Activated CD4-positive, CD25-positive, alpha-beta regulatory T cell treated with anti-CD3 and anti-CD28 coated beads, Interleukin-2, amount 50 U/mL, for 24 hours (primary cell): ENCODE data around the gene USP12.
A peak's percentile ranks its signal among the peaks of the same experiment; 100 is the strongest.
"Not testable (repeated sequence)": the region's sequence is repeated elsewhere in the genome, so short reads cannot be mapped to it uniquely, and the experiment has no call there.

Experiments
- ATAC-seq, 2 donors: fragments of 150-1000 bp; cut with Tn5 transposase; one replicate each; pipeline ENCODE4 v1.10.0; 2021; ENCODE audit warnings: mild to moderate bottlenecking in 1 of 2, moderate library complexity in 1 of 2

USP12 gene

DNA sequence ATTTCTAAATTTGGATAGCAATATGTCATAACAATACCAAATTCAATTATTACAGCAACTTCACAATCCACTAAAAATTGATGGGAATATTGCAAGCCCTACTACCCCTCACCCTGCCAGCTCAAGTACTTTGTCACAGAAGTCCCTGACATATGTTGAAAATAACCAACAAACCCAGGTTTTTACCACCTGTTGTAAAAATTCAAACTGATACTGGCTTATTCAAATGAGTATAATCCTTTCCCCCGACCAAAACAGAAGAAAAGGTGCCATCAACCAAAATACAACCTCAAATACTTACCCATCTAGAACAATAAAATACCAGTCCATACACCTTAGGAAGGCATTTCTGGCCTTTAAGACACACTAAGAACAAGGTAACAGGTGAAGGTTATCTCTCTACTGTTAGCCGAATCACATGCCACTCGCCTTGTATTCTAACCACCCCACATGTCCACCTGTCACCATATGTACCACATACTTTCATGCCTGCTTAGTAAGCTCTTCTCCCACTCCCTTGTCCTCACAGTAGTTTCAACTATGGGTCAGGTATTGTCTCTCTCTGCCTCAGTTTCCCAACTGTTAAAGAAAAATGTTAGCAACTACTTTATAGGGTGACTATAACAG, 53.1 kb downstream of the USP12 start:
- peak; percentile 25 to 58 for ATAC-seq

DNA sequence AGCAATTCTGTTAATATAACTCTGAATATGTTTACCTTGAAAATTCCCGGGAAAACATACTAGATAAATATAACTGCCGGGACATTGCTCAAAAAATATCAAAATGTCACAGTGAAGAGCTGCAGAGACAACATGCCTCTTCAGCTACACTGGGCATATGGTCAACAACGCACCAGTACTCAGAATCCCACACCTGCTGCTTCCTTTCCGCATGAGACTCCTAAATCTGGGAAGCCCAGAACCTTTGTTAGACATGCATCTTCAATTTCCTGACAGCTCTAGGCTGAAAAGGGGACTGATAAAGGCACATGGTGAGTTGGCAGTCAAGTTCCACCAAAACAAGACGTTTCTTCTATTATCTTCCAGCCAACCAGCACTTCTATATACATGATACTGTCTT, 53.7 kb downstream of the USP12 start:
- ATAC-seq: no peak

DNA sequence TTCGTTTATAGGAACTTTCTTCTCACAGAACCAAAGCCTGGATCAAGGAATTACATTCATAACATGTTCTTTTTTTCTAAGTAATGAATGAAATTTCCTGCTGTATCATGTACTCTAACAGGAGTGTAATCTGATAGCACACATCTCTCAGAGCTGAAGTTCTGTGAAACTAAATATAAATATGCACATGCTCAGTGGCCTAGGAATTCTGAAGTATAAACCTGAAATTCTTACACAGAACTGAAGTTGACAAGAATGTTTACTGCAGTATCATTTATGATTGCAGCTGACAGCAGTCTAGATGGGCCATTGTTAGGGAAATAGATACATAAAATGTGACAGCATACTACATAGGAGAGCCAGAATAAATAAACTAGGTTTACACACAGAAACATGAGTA, 54.5 kb downstream of the USP12 start:
- ATAC-seq: no peak

DNA sequence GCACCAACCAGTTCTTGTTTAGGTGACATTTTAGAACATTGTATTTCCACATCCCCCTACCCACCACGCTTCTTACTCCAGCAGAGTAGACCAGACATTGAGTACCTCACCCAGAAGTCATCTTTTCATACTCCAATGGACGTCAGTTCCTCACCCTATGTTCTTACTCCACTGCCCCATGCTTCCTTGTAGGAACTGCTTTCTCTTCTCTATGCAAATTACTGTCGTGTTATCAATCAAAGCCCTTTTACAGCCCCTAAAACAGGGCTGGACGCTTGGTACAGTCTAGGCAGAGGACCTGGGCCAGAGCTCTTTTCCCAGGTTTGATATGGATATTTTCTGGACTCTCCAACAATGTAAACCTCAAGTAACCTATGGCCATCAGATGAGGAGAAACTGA, 58.2 kb downstream of the USP12 start:
- no peak for ATAC-seq

DNA sequence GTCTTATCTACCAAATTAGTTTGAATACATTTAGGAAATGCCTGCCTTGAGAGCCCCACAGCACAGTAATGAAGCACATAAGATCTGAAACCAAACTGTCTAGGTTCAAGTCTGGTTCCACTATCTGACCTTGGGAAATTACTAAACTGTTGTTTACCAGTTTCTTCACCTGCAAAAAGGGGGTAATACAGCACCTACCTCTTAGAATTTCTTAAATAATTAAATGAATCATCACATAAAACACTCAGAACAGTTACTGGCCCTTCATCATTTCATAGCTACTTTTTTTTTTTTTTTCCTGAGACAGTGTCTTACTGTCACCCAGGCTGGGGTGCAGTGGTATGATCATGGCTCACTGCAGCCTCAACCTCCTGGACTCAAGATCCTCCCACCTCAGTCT, 59.6 kb downstream of the USP12 start:
- peak; percentile 89 to 91 for ATAC-seq

DNA sequence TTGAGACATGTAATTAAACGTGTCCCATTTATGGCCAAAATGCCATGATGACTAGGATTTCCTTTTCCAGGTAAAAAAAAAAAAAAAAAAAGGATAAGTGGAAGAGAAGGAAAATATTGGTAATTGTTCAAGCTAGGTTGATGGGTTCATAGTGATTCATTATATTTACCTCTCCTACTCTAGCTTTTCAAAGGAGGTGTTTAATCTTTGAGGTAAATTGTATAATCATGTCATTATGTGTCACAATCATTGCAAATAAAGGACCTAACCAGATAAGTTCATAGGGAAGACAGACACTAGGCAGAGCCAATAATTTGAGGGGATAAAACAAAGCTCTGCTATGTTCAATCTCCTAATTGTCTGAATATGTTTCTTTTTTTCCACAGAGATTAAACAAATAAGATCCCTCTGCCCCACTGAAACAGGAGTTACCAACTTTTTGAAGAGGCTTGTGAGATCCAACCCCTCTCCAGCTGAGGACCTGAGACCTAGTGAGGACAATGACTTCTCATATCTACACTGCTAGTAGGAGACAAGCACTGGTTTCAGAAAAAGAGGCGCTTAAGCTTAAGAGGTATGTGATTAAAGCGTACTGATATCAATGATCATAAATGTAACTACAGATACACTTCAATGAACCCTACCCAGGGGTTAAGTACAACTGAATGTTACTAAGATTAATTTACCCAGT, 61.4 kb downstream of the USP12 start:
- no peak for ATAC-seq

DNA sequence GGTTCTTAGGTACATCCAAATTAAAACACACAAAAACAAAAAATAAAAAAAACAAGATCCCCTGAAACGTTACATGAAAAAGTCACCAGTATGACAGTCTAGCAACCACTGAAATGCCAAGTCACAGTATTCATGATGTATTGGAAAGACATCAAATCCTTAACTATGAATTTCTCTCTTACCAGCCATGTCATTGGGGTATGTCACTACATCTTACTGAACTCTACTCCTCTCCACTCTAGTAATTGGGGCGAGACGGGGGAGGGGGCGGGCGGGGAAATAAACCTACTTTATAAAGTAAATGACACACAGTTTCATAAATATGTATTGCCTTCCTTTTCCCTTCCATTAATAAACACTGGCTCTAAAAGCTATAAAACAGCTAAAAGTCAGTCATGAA, 65.5 kb downstream of the USP12 start:
- ATAC-seq: no peak

DNA sequence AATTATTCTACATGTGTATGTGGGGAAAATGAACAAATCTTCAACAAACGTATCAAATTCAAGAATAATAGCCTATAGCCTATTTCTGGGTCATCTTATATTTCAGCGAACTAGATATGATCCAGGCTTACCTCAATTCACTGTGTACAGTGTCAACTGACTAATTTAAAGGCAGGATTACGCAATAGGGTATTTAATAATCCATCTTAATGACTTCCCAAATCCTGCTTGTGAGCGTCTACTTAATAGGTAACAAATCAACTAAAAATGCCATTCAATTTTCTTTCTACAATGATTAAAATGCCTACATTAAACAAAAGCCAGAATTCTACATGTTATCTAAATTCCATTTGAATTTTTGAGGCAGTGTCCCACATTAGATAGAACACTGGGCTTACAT, 67.0 kb downstream of the USP12 start:
- ATAC-seq: no peak

DNA sequence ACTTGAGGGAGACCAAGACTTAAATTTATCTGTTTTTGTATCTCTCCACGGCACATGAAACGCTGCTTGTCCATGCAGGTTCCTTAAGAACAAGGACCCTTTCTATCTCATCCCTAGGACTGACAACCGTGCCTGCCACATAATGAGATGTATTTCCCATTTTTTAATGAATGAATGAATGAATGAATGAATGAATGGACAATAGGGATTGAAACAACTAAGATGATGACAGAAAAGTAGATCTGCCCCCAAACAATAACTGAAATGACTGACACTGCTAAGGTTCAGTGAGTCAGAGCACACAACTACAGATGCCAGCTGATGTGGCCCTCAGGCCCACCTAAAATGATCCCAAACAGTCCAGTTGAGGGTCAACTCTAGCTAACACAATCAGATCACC, 69.8 kb downstream of the USP12 start:
- no peak for ATAC-seq

DNA sequence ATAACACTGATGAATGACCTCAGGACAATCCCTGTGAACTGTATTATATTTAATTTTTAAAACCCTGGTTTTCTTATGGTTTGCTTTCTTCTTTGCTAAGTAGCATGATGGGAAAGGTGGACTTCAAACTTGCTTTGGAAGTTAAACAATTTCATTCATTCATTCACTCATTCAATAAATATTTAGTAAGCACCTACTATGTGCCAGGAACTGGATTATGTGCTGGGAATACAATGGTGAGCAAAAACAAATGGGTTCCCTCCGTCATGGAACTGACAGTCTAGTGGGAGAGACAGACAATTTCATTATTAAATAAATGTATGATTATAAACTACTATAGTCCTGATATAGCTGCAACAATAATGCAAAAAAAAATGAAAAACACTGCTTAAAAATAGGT, 70.3 kb downstream of the USP12 start:
- ATAC-seq: no peak

DNA sequence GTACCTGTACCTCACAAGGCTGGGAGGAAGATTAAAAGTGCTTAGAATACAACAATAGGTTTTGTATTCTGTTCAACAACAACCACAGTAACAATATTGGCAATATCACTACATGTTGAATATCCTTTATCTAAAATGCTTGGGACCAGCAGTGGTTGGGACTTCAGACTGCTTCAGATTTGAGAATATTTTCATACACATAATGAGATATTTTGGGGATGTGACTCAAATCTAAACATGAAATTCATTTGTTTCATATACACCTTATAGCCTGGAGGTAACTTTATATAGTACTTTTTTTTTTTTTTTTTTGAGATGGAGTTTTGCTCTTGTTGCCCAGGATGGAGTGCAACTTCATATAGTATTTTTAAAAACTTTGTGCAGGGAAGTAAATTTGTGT, 73.9 kb downstream of the USP12 start:
- ATAC-seq: no peak

DNA sequence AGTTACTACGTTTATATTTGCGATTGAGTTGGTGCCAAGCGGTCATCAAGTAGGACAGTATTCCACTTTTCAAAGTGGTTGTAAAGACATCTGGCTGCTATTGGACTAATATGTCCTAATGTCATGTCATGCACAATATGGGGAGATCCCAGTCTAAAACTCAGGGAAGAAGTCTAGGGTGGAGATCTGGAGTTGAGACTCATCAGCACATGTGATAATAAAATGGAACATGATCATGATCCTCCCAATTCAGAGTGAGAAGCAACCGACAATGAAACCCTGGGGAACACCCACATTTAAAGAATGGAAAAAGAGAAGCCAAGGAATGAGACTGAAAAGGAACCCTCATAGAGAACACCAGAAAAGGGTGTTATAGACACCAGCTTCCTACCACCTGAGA, 80.2 kb downstream of the USP12 start:
- no peak for ATAC-seq

DNA sequence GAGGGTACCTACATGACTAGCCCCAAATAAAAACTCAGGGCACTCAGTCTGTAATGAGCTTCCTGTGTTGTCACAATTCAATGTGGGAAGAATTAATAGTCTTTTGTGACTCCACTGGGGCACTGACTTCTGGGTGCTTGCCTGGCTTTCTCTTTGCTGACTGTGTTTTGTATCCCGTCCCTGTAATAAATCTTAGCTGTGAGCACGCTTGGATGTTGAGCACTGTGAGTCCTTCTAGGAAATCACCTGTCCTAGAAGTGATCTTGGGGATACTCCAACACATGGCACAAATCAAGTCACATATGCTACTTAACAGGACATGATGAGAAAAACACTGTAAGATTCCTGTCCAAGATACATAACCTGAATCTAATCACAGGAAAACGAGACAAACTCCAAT, 83.0 kb downstream of the USP12 start:
- no peak for ATAC-seq

DNA sequence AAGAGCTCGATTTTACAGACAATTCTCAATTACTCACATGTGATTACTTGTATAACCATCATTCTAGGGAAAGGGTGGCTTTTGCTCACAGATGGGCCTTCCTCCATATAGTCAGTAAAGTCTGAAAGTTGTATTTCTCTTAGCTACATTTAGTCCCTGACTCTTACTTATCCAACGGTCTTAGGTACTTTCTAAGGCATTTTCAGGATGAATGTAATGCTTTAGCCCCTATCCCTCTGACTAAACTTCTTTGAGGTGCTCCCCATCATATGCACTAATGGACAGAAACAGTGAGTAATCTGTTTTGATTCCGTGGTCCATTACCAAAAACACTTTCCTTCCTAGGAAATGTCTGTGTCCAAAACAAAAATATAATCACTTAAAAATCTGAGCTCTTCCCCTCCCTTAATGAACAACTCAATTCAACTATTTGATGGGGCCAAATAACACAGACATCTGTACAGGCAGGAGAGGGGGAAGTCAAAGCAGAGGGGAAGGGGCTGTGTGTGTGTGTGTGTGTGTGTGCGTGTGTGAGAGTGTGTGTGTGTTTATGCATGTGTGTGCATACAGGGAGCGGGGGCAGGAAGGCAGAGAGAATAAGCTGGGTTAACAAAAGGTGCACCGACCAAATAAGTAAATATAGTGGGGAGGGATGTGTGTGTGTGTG, 84.9 kb downstream of the USP12 start:
- ATAC-seq: no peak

DNA sequence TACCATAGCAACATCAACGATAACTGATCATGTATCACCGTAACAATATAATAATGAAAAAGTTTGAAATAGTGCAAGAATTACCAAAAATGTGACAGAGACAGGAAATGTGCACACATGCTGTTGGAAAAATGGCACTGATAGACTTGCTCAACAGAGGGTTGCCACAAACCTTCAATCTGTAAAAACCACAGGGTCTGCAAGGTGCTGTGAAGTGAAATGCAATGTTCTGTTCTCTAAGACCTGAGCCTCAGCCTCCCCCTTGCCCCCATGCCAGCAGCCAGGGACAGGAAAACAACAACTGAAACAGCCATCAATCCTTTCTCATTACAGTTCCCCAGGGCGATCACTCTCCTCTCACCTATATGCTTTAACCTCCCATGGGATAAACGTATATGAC, 88.4 kb downstream of the USP12 start:
- ATAC-seq: no peak

DNA sequence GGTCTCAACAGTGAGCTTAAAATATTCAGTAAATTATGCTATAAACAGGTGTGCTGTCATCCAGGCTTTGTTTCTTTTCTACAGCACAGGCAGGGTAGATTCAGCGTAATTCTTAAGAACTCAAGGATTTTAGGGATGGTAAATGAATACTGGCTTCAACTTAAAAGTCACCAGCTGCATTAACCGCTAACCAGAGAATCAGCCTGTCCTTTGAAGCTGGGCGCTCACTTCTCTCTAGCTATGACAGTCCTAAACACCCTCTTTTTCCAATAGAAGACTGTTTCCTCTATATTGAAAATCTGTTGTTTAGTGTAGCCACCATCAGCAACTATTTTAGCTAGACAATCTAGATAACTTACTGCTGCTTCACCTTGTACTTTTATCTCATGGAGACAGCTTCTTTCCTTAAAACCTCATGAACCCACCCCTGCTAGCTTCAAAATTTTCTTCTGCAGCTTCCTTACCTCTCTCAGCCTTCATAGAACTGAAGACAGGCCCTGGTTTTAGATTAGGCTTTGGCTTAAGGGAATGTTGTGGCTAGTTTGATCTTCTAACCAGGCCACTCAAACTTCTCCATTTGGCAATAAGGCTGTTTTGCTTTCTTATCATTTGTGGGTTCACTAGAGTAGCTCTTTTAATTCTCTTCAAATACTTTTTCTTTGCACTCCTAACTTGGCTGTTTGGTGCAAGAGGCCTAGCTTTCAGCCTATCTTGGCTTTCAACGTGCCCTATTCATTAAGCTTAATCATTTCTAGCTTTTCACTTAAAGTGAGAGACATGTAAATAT, 89.5 kb downstream of the USP12 start:
- no peak for ATAC-seq

DNA sequence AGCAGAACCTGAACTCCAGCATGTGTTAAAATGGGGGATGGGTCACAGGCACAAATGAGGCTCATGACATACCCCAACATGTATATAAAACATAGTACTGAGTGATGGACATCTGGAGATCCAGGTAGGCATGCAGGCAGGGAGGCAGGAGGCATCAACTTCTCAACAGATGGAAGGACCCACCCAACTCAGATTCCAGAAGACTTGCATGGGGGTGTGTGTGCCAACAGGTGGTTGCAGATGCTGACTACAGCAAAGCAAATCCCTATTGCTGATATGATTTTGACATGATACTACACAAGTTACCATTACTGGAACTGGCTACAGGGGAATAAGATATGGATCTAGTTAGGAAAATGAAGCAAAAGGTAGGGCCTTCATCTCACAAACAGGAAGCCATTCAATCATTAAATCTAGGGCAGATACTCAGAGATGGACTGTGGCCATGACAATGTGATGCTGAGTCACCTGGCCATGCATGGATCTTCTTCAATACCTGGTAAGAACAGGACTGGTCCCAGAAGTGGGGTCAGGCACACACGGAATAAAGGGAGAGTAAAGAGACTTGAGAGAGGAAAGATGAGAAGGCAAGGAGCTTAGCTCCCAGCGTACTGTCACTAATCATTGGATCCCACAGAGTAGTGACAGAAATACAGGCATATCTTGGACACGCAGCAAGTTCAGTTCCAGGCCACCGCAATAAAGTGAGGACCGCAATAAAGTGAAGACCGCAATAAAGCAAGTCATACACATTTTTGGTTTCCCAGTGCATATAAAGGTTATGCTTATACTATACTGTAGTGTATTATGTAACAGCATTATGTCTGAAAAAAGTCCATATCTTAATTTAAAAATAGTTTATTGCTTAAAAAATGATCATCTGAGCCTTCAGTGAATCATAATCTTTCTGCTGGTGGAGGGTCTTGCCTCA, 91.3 kb downstream of the USP12 start:
- ATAC-seq: no peak

DNA sequence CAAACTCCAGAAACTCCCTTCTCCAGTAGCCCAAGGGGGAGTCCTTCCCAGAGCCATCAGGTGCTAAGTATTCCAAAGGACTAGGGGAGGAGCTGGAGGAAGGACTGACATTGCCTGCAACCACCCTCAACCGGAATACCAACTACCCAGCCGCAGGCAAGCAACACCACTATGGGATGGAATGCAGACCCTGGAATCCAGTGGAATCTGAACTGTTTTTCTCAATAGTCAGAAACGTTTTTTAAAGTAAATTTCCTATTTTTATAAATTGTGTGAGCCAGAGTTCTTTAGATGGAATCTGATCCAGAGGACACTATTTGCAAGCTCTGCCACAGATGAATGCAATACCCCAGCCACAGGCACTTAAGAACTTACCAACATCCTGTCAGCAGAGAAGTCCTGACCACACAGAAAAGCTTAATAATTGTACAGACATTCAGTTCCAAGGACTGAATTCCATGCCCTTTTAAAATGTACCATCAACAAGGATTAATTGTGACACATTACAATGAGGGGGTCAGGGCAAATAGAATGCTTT, 92.1 kb downstream of the USP12 start:
- no peak for ATAC-seq

DNA sequence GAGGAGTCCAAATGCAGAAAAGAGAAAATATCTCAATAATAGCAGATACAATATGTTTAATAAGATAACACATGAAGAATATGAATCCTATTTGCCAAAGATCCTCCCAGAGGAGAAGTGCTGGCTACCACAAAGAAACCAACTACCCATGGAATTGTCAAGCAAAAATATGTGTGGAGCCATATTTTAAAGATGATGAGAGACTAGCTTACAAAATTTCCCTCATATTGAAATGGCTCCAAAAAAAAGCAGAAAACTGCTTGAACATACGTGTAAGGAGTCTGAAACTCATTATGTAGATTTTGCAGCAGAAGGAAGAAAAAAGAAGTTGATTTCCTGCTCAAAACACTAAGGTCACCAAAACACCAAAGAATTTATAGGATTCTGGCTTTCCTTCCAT, 94.2 kb downstream of the USP12 start:
- ATAC-seq: no peak

DNA sequence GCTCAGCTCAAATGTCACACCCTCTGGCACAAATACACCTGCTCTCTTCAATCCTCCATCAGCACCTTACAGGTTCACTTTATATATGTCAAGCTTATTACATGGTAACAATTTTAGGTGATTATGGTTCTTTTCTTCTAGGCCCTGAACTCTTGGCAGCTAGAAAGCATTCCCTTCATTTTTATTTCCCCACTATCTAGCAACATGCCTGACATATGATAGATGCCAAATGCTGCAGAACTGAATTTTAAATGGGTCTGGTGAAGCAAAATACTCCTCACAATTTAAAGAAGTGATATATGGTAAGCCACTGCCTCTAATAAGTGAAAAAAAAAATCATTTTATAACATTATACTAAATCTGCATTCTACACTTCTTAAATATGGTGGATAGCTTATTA, 95.2 kb downstream of the USP12 start:
- ATAC-seq: no peak

DNA sequence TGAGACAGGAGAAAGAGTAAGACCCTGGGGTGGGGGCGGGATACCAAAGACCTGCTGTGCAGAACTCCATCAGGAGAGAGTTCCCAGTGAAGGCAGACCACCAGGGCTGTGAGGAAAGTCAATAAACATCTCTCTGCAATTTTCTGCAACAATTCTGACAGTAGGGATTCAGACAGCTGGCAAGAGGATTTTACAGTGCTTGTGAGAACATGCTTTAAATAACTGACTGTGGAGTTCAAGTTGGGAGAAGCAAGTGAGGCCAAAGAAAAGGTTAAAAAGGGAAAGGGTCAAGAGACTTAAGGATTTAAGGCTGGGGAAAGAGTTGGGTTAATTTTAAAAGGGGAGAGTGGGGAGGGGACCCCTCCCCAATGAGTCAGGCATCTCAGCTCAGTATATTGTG, 98.4 kb downstream of the USP12 start:
- no peak for ATAC-seq

DNA sequence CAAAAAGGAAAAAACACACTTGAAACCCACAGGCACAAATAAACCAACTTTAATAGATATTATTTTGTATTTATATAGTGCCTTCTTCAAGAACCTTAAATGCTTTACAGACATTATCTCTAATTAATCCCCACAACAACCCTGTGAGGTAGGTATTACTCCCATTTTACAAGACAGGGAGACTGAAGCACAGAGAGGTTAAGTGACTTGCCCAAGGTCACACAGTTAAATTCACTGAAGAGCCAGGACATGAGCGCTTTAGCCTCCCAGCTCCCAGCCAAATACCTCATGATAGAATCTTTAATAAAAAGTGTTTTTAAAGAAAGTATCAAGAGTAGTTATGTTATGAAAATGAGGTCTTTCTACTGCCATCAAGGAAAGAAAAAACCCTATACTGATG, 105.5 kb downstream of the USP12 start:
- not testable (repeated sequence) for ATAC-seq
